Effector memory CD4-positive, alpha-beta T cell (primary cell): Measurements from ENCODE around the gene ETV7.

ENCODE experiments used
- DNase-seq, 3 donors: peaks; one replicate each; pipeline ENCODE4 v3.0.0-alpha.2; 2020
- H3K27ac ChIP-seq: 2 replicates; pipeline ENCODE4 v1.7.0; 2013; ENCODE audit warnings: mild to moderate bottlenecking, low read length, moderate library complexity; ENCODE audit not compliant: insufficient read depth, poor library complexity, severe bottlenecking
- H3K27me3 ChIP-seq: replicated peaks from 2 replicates; pipeline ENCODE4 v1.7.0; 2013; ENCODE audit warnings: mild to moderate bottlenecking, low read length; ENCODE audit not compliant: insufficient read depth, control insufficient read depth, poor library complexity, severe bottlenecking
- H3K36me3 ChIP-seq: 2 replicates; pipeline ENCODE4 v1.7.0; 2013; ENCODE audit warnings: mild to moderate bottlenecking, low read length, moderate library complexity; ENCODE audit not compliant: control insufficient read depth, insufficient read depth
- H3K4me1 ChIP-seq: 2 replicates; pipeline ENCODE4 v1.7.0; 2013; ENCODE audit warnings: low read length, mild to moderate bottlenecking; ENCODE audit not compliant: control insufficient read depth, insufficient read depth, poor library complexity, severe bottlenecking
- H3K4me3 ChIP-seq: 2 replicates; pipeline ENCODE4 v1.7.0; 2013; ENCODE audit warnings: low read length, low read depth, mild to moderate bottlenecking; ENCODE audit not compliant: insufficient read depth, poor library complexity, severe bottlenecking
- H3K9me3 ChIP-seq: 2 replicates; pipeline ENCODE4 v1.7.0; 2013; ENCODE audit warnings: mild to moderate bottlenecking, low read length, moderate library complexity; ENCODE audit not compliant: control insufficient read depth
- total RNA-seq, 3 donors: gene quantifications; one replicate each; lab custom pipeline; 2026; lab: John Stamatoyannopoulos, UW

Gene ETV7
- 1.7 to 3.7 (median 3.3) reads per million in 3 donors for total RNA-seq

GRCh38 chr6:36387440-36388303, at the start of gene ETV7:
TSS of gene ETV7 (minus strand) at chr6:36387669. CDS start at chr6:36387541, 128 bp downstream.
- no peaks in the 10 kb centered on the region for H3K9me3 ChIP-seq
- H3K4me1 ChIP-seq = peaks cover 10% of the 10 kb centered on the region
- peaks cover 6% of the 10 kb centered on the region for H3K27me3 ChIP-seq
- H3K4me3 ChIP-seq = peak within 1 kb of the TSS; percentile 92
- H3K27ac ChIP-seq = peak within 1 kb of the TSS; percentile 4
- no peaks in the 10 kb centered on the region for H3K36me3 ChIP-seq
- peak in 2 of 3 donors; percentile 9 to 11 for DNase-seq

DNA sequence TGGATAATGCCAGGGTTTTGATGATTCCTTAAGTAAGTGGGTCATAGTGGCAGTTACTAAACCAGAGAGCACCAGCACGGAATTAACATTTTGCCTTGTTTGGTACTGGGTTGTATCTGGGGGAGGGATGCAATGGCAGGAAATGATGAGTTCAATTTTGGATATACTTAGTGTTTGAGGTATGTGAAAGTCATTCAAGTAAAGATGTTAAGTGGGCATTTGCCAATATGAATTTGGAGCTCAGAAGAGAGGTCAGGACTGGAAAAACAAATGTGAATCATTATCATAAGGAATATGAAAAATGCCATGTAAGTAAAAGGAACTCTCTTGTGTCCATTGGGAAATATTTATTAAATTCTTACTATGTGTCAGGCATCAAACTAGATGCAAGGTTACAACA, 49.0 kb upstream of the ETV7 start:
- DNase-seq = no peak
- Histone ChIP-seq H3K4me3 (no peak overlapping the region), H3K9me3 (no peaks in the 10 kb centered on the region), H3K36me3 (no peaks in the 10 kb centered on the region), H3K27me3 (no peaks in the 10 kb centered on the region), H3K27ac (no peak overlapping the region), H3K4me1 (peaks cover 4% of the 10 kb centered on the region)

DNA sequence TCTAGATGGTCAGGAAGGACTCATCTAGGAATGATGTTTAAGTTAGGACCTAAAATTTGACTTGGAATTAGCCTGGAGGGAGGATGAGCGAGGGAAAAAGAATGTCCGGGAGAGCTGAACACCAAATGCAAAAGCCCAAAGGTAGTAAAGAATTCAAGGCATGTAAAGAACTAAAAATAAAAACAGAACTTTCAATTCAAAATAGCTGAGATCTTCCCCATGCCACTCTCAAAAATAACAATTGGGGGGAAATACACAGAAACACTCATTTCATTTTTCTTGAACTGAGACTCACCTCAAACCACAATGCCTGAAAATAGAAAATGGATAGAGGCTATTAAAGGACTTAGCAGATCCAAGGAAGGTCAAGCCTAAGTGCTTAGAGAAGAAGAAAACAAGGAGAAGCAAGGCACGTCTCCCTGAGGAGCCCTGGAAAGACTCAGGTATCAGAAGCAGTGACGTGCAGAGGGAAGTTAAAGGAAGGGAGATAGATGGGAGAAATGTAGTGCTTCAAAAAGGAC, 44.7 kb upstream of the ETV7 start:
- Histone ChIP-seq H3K27ac (no peak overlapping the region), H3K36me3 (no peaks in the 10 kb centered on the region), H3K27me3 (no peaks in the 10 kb centered on the region), H3K4me3 (no peak overlapping the region), H3K9me3 (no peaks in the 10 kb centered on the region), H3K4me1 (no peaks in the 10 kb centered on the region)
- DNase-seq = no peak

- Histone ChIP-seq H3K27me3 (no peaks in the 10 kb centered on the region), H3K36me3 (no peaks in the 10 kb centered on the region), H3K4me3 (no peak overlapping the region), H3K9me3 (no peaks in the 10 kb centered on the region), H3K4me1 (no peaks in the 10 kb centered on the region), H3K27ac (no peak overlapping the region)
- no peak for DNase-seq
Observed at GRCh38 chr6:36431197-36431596, 43.7 kb upstream of the ETV7 start.

- Histone ChIP-seq H3K4me3 (no peak overlapping the region), H3K4me1 (no peaks in the 10 kb centered on the region), H3K27ac (no peak overlapping the region), H3K9me3 (no peaks in the 10 kb centered on the region), H3K27me3 (no peaks in the 10 kb centered on the region), H3K36me3 (no peaks in the 10 kb centered on the region)
- DNase-seq = no peak
Observed at GRCh38 chr6:36430351-36430750, 42.9 kb upstream of the ETV7 start.

DNA sequence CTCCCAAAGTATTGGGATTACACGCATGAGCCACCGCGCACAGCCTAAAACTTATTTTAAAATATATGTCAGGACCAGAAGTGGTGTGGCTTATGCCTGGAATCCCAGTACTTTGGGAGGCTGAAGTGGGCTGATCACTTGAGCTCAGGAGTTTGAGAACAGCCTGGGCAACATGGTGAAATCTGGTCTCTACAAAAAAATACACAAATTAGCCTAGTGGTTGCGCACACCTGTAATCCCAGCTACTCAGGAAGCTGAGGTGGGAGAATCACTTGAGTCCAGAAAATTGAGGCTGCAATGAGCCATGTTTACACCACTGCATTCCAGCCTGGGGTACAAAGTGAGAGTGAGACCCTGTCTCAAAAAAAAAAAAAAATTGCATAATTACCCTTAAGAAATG, 41.4 kb upstream of the ETV7 start:
- no peak for DNase-seq
- Histone ChIP-seq H3K27me3 (no peaks in the 10 kb centered on the region), H3K4me3 (no peak overlapping the region), H3K9me3 (no peaks in the 10 kb centered on the region), H3K36me3 (no peaks in the 10 kb centered on the region), H3K27ac (no peak overlapping the region), H3K4me1 (peaks cover 1% of the 10 kb centered on the region)

- no peaks in the 10 kb centered on the region for H3K9me3 ChIP-seq
- H3K27me3 ChIP-seq = no peaks in the 10 kb centered on the region
- no peaks in the 10 kb centered on the region for H3K36me3 ChIP-seq
Observed at GRCh38 chr6:36426622-36427021, 39.2 kb upstream of the ETV7 start.

DNA sequence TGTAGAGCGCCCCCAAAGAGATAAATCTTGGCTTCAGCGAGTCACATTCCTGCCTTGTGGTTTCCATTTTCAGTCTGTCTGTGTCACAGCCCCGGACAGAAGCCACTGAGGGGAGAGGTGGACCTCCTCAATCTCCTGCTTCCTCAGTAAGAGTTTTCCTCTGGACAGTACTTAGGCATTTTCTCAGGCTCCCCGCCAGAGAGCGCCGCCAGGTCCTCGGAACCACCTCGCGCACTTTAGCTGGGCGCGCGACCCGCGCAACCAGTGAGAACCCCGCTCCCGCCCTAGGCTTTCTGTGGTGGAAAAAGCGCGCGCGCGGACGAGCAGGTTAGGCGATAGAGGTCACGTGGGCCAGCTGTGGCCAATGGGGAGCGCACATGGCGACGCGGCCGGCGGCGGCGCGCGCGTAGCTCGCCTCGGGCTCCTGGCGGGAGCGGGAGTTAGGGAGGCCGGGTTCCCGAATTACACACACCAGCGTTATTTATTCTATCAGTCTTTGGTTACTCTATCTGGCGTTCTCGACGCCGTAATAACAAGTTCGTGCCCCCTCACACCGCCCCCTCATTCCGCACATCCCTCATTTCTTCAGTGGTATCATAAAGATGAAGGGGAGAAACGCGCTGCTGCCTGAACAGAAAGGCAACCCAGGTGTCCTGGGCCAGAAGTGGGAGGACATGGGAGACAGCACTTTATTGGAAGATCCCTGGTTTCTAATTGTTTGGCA, 35.8 kb upstream of the ETV7 start:
- Histone ChIP-seq H3K4me1 (peaks cover 5% of the 10 kb centered on the region), H3K4me3 (peak overlapping the region; percentile 78), H3K27me3 (no peaks in the 10 kb centered on the region), H3K9me3 (no peaks in the 10 kb centered on the region), H3K36me3 (no peaks in the 10 kb centered on the region), H3K27ac (peak overlapping the region; percentile 69)
- peak; percentile 93 to 98 (median 97) for DNase-seq

More at GRCh38 chr6:36426622-36427021, 39.2 kb upstream of the ETV7 start:
- H3K4me3 ChIP-seq = no peak overlapping the region
- no peak overlapping the region for H3K27ac ChIP-seq
- peaks cover 5% of the 10 kb centered on the region for H3K4me1 ChIP-seq
- no peak for DNase-seq

- peak overlapping the region; percentile 78 for H3K4me3 ChIP-seq
Observed at GRCh38 chr6:36422714-36423100, 35.2 kb upstream of the ETV7 start.

DNA sequence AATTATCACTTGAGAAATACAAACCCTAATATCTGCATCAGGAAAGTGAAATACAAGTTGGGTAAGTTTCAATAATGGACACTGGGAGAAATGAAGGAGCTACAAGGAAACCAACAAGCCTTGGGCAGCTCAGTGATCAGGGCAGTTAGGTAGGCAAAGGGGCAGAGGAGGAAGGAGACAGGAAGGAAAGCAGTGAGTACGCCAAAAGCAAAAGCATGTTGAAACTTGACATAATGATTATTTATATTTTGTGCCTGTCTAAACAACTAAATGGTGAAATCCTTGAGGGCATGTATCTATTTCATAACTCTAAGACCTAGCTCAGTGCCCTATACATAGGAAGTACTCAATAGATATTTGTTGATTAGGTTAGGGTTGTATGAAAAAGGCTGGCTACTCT, 31.8 kb upstream of the ETV7 start:
- H3K4me1 ChIP-seq = peaks cover 5% of the 10 kb centered on the region
- no peak overlapping the region for H3K4me3 ChIP-seq
- no peaks in the 10 kb centered on the region for H3K9me3 ChIP-seq
- H3K27ac ChIP-seq = no peak overlapping the region
- H3K36me3 ChIP-seq = no peaks in the 10 kb centered on the region
- no peak for DNase-seq
- no peaks in the 10 kb centered on the region for H3K27me3 ChIP-seq

More at GRCh38 chr6:36422714-36423100, 35.2 kb upstream of the ETV7 start:
- no peak for DNase-seq
- Histone ChIP-seq H3K27me3 (no peaks in the 10 kb centered on the region), H3K36me3 (no peaks in the 10 kb centered on the region), H3K4me1 (peaks cover 5% of the 10 kb centered on the region), H3K27ac (peak overlapping the region; percentile 48), H3K9me3 (no peaks in the 10 kb centered on the region)
